K562 (cell line): ENCODE results near the gene ATP12A. TPM values are rescaled to one million over a fixed set of nuclear protein-coding genes. Genes with fewer than 3 reads are reported as not detected.

Experiments used
- ATAC-seq: fragments of 200-7000 bp; cut with Tn5 transposase; 3 replicates; pipeline ENCODE4 v1.9.1; 2020; ENCODE audit warnings: moderate library complexity
- BruUV-seq: library from RNA; stranded (reverse); fragments of 400-500 nt; replicated peaks from 2 replicates; lab custom pipeline; 2021; lab: Mats Ljungman, UMichigan
- CTCF ChIA-PET: fragments of 300-600 bp; formaldehyde crosslinking; extraction: SDS; loops from one replicate; lab custom pipeline; 2021; ENCODE audit warnings: low intra/inter-chr PET ratio; lab: Yijun Ruan, JAX
- POLR2A ChIA-PET: fragments of 300-600, 350-650 bp; sonication (Branson Sonifier 250); formaldehyde crosslinking; extraction: SDS; loops from one replicate; lab custom pipeline; 2021; ENCODE audit warnings: antibody characterized with exemption, inconsistent platforms; lab: Yijun Ruan, JAX
- DNase-seq, 4 experiments: peaks; one replicate each; pipeline versions ENCODE4 v3.0.0 to v3.0.0-alpha.2; 2011 to 2018; ENCODE audit warnings: low spot score in 3 of 4, mixed read lengths in 3 of 4; ENCODE audit errors: extremely low read depth in 1 of 4
- FAIRE-seq: peaks from 2 replicates; lab custom pipeline; 2011; peaks lifted over from hg19 to GRCh38; lab: Jason Lieb, UNC
- H2AFZ ChIP-seq: 2 replicates; pipeline ENCODE4 v1.6.0; 2011; ENCODE audit warnings: low read depth, low read length, control low read depth, inconsistent platforms
- H3K27ac ChIP-seq: fragments of 200-600 bp; 3 replicates; pipeline ENCODE4 v1.8.0; 2011; ENCODE audit warnings: low read depth, mild to moderate bottlenecking, control low read depth, inconsistent platforms, low read length, moderate library complexity, mixed read lengths; ENCODE audit errors: extremely low read depth
- H3K27me3 ChIP-seq, 2 experiments: fragments of 300-600 bp in 1 of 2; 2 replicates in 1 of 2; 3 replicates in 1 of 2; pipeline versions ENCODE4 v1.6.0 to v1.8.0; 2011; ENCODE audit warnings: inconsistent platforms in 2 of 2, low read length in 2 of 2, mild to moderate bottlenecking in 1 of 2, mixed read lengths in 1 of 2, moderate library complexity in 1 of 2; ENCODE audit not compliant: control insufficient read depth in 2 of 2, insufficient read depth in 2 of 2
- H3K36me3 ChIP-seq: fragments of 300-600 bp; 3 replicates; pipeline ENCODE4 v1.8.0; 2011; ENCODE audit warnings: mild to moderate bottlenecking, low read length, inconsistent platforms; ENCODE audit not compliant: control insufficient read depth, insufficient read depth
- H3K4me1 ChIP-seq, 2 experiments: fragments of 200-600 bp in 1 of 2; replicated peaks in 1 of 2; 2 replicates in 1 of 2; 3 replicates in 1 of 2; pipeline versions ENCODE4 v1.5.1 to v1.8.0; 2011; ENCODE audit warnings: inconsistent platforms in 2 of 2, low read length in 2 of 2, mild to moderate bottlenecking in 1 of 2, mixed read lengths in 1 of 2, moderate library complexity in 1 of 2; ENCODE audit not compliant: control insufficient read depth in 2 of 2, insufficient read depth in 2 of 2
- H3K4me2 ChIP-seq: 2 replicates; pipeline ENCODE4 v1.6.1; 2011; ENCODE audit warnings: low read length, control low read depth, inconsistent platforms, mixed read lengths; ENCODE audit not compliant: insufficient read depth
- H3K4me3 ChIP-seq: fragments of 200-600 bp; sonication (generic), shearing (Covaris generic); 2 replicates; pipeline ENCODE4 v1.5.1; 2016; ENCODE audit warnings: control low read depth, inconsistent platforms
- H3K79me2 ChIP-seq: fragments of 200-600 bp; 3 replicates; pipeline ENCODE4 v1.8.0; 2011; ENCODE audit warnings: low read length, inconsistent platforms; ENCODE audit not compliant: control insufficient read depth, insufficient read depth
- H3K9ac ChIP-seq, 2 experiments: 2 replicates each; pipeline versions ENCODE4 v1.6.0 to v1.6.1; 2011; ENCODE audit warnings: low read depth in 2 of 2, low read length in 2 of 2, control low read depth in 1 of 2, inconsistent platforms in 1 of 2, mild to moderate bottlenecking in 1 of 2, mixed read lengths in 1 of 2; ENCODE audit not compliant: insufficient read depth in 1 of 2
- H3K9me1 ChIP-seq: one replicate; pipeline ENCODE4 v1.6.0; 2011; ENCODE audit warnings: inconsistent platforms, mild to moderate bottlenecking, low read length, moderate library complexity; ENCODE audit not compliant: control insufficient read depth, insufficient read depth
- H3K9me3 ChIP-seq: replicated peaks from 2 replicates; pipeline ENCODE4 v1.5.1; 2011; ENCODE audit warnings: low read depth, low read length, inconsistent platforms; ENCODE audit not compliant: control insufficient read depth, insufficient read depth
- H4K20me1 ChIP-seq: replicated peaks from 2 replicates; pipeline ENCODE4 v1.6.1; 2011; ENCODE audit warnings: low read length, inconsistent platforms, mixed read lengths; ENCODE audit not compliant: control insufficient read depth, insufficient read depth
- RAD21 ChIP-seq, 2 experiments: fragments of 250-450 bp in 1 of 2; fragments of 450-650 bp in 1 of 2; sonication (Bioruptor Pico) in 1 of 2; formaldehyde crosslinking in 1 of 2; IDR thresholded peaks in 1 of 2; conservative IDR thresholded peaks in 1 of 2; 2 replicates each; pipeline versions ENCODE4 v1.4.0 to v1.8.0; 2020 to 2022; ENCODE audit warnings: mild to moderate bottlenecking in 2 of 2, moderate library complexity in 1 of 2
- ZNF184 ChIP-seq: sonication (generic); formaldehyde crosslinking; IDR thresholded peaks from 2 replicates; pipeline ENCODE4 v1.5.0; 2020; ENCODE audit warnings: missing genetic modification reagents
- WGBS: fragments of 100-300 bp; shearing (Covaris generic); methylation state at CpG from one replicate; pipeline ENCODE4 v1.1.6; 2016; ENCODE audit warnings: low coverage, mixed read lengths; ENCODE audit not compliant: insufficient coverage; ENCODE audit errors: missing lambda C conversion rate; 5-methylcytosine and 5-hydroxymethylcytosine counted together
- in situ Hi-C: fragments of 300-500 bp; cut with MboI; formaldehyde crosslinking; loops from 4 replicates; pipeline ENCODE4 v1.15.0; 2018; ENCODE audit warnings: inconsistent platforms, mixed read lengths
- intact Hi-C: fragments of 100-400 bp; cut with micrococcal nuclease; formaldehyde crosslinking; loops from 2 replicates; pipeline ENCODE4 v1.14.2; 2022
- polyA plus RNA-seq, 8 experiments: library from polyadenylated mRNA; depleted of rRNA in 4 of 8; stranded (reverse) in 5 of 8; unstranded in 3 of 8; fragments of >200 nt; fragmentation: Nextera tagmentation in 2 of 8; fragmentation: Illumina TruSeq in 1 of 8; extraction: Ambion mirVana in 2 of 8; extraction: Trizol in 1 of 8; gene quantifications; 2 replicates each; pipeline versions ENCODE4 v1.2.1 to v1.2.3, GENCODE V29; 2011 to 2014; ENCODE audit warnings: inconsistent platforms in 1 of 8, missing spikeins in 1 of 8
- total RNA-seq, 7 experiments: library from RNA; depleted of rRNA in 6 of 7; stranded (reverse); fragments of >200 nt in 6 of 7; fragmentation: Illumina TruSeq in 2 of 7; extraction: Trizol in 2 of 7; gene quantifications; 2 replicates each; pipeline versions ENCODE4 v1.2.1 to v1.2.3, GENCODE V29; 2011 to 2021; ENCODE audit warnings: low replicate concordance in 1 of 7
- TF ChIP-seq, protein P1 (sequence below), 3 experiments: IDR thresholded peaks in 2 of 3; conservative IDR thresholded peaks in 1 of 3; 2 replicates each; pipeline ENCODE4 v1.5.1; 2011 to 2012; ENCODE audit warnings: low read length in 3 of 3, mild to moderate bottlenecking in 3 of 3, control low read depth in 2 of 3, improper control_type of control experiment in 1 of 3, inconsistent platforms in 1 of 3, low read depth in 1 of 3, mixed read lengths in 1 of 3, moderate library complexity in 1 of 3; ENCODE audit not compliant: insufficient read depth in 2 of 3

The ATP12A gene
- total and polyA plus RNA-seq, 9 of the 15 experiments (the other 6 are each of a cell fraction or from before 2014, with no cell fraction given): not detected

DNA sequence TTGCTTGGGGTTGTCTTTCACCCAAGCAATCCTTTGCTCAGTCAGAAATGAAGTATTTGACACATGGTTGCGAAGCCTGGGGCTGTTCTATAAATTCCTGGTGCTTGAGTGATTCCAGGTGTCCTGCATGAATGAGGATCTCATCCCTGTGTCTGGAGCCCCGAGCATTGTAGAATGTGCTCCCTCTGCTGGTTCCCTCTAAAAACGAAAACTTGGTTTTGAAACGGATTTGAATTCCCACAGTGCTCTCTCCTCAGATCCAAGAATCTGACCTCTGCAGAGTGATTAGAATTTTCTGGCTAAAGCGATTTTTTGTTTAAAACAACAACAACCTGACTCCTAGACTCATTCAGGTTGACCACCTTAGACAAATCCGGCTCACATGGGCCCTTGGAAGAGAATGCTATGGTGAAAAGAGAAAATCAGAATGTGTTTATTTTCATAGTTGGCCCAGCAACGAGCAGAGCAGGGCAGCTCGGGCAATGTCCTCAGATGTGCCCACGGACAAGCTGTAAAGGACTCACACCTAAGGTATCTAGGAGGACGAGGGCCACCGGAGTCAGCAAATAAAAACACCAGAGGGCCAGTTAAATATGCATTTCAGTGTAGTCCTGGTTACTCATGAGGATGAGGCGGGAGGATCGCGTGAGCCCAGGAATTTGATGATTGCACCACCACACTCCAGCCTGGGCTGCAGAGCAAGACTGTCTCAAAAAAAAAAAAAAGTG, 8.7 kb upstream of the ATP12A start:
- Histone ChIP-seq H4K20me1 (no peaks in the 10 kb centered on the region), H2AFZ (no peak overlapping the region), H3K27ac (no peak overlapping the region), H3K79me2 (no peaks in the 10 kb centered on the region), H3K9me3 (no peaks in the 10 kb centered on the region), H3K27me3 (peaks cover 2 to 23% of the 10 kb centered on the region in 2 experiments; a peak in 3 of 5 replicates), H3K36me3 (no peaks in the 10 kb centered on the region), H3K4me2 (no peak overlapping the region), H3K9me1 (no peaks in the 10 kb centered on the region), H3K4me3 (no peak overlapping the region), H3K4me1 (no peaks in the 10 kb centered on the region), H3K9ac (no peak overlapping the region)
- ATAC-seq: peak; percentile 82
- no TSS peak for BruUV-seq
- WGBS: 4% methylated on average over 14 of the region's 14 CpGs
- ChIA-PET CTCF (interaction anchor here (1.5 kb wide), 1 partner anchor 44 kb away, joined by 5 read pairs; no protein-coding TSS in a partner anchor), POLR2A (no interaction called here)
- intact Hi-C loops: loop anchor here (1.0 kb wide), 1 partner anchor 44 kb away; no protein-coding TSS in a partner anchor
- no peak for FAIRE-seq
- peak; percentile 22 to 38 (median 32) for DNase-seq
- TF ChIP-seq RAD21 (CRISPR knock-in tag; conservative IDR thresholded peaks at IDR 0.05 in 1 of 2, IDR thresholded peaks at IDR 0.05 in 1 of 2) (peak in 1 of 2 experiments; percentile 29; a peak in 3 of 4 replicates), ZNF184 (CRISPR knock-in tag) (no peak)
- TF ChIP-seq, protein P1, sequence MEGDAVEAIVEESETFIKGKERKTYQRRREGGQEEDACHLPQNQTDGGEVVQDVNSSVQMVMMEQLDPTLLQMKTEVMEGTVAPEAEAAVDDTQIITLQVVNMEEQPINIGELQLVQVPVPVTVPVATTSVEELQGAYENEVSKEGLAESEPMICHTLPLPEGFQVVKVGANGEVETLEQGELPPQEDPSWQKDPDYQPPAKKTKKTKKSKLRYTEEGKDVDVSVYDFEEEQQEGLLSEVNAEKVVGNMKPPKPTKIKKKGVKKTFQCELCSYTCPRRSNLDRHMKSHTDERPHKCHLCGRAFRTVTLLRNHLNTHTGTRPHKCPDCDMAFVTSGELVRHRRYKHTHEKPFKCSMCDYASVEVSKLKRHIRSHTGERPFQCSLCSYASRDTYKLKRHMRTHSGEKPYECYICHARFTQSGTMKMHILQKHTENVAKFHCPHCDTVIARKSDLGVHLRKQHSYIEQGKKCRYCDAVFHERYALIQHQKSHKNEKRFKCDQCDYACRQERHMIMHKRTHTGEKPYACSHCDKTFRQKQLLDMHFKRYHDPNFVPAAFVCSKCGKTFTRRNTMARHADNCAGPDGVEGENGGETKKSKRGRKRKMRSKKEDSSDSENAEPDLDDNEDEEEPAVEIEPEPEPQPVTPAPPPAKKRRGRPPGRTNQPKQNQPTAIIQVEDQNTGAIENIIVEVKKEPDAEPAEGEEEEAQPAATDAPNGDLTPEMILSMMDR (IDR thresholded peaks at IDR 0.05 in 2 of 3, conservative IDR thresholded peaks at IDR 0.05 in 1 of 3; ENCODE audit: insufficient read depth in 2 of 3, low read depth in 1 of 3, low read length in 3 of 3): peak; percentile 21 to 60 (median 54); a peak in 4 of 6 replicates
- TF ChIP-seq, all 486 proteins: peak for 2
- in situ Hi-C loops: no loop called here
